CD14-positive monocyte (primary cell): ENCODE data around the gene AOPEP. TPM values are rescaled to one million over a fixed set of nuclear protein-coding genes. Genes with fewer than 3 reads are reported as not detected.

Experiments
- DNase-seq, 3 donors: peaks; one replicate each; pipeline ENCODE4 v3.0.0-alpha.2; 2011 to 2022
- H2AFZ ChIP-seq: 2 replicates; pipeline ENCODE4 v1.6.0; 2012; ENCODE audit warnings: mild to moderate bottlenecking, low read depth, low read length, inconsistent platforms; ENCODE audit not compliant: insufficient read depth, poor library complexity, severe bottlenecking
- H3K27ac ChIP-seq, 2 donors: 1 replicate in 1 of 2; 2 replicates in 1 of 2; pipeline ENCODE4 v1.5.1; 2012 to 2013; ENCODE audit warnings: low read length in 2 of 2, control low read depth in 1 of 2, inconsistent platforms in 1 of 2, low read depth in 1 of 2, mild to moderate bottlenecking in 1 of 2
- H3K27me3 ChIP-seq, 2 donors: one replicate each; pipeline versions ENCODE4 v1.6.0 to v1.6.1; 2011 to 2013; ENCODE audit warnings: low read length in 2 of 2; ENCODE audit not compliant: control insufficient read depth in 2 of 2, insufficient read depth in 2 of 2
- H3K36me3 ChIP-seq, 2 donors: replicated peaks in 1 of 2; 1 replicate in 1 of 2; 2 replicates in 1 of 2; pipeline versions ENCODE4 v1.5.1 to v1.6.1; 2012 to 2013; ENCODE audit warnings: low read length in 2 of 2, control low read depth in 1 of 2, inconsistent platforms in 1 of 2, mild to moderate bottlenecking in 1 of 2; ENCODE audit not compliant: insufficient read depth in 2 of 2, control insufficient read depth in 1 of 2
- H3K4me1 ChIP-seq, 2 donors: 1 replicate in 1 of 2; 2 replicates in 1 of 2; pipeline versions ENCODE4 v1.5.1 to v1.6.1; 2012 to 2013; ENCODE audit warnings: low read length in 2 of 2, control low read depth in 1 of 2, inconsistent platforms in 1 of 2, mild to moderate bottlenecking in 1 of 2, moderate library complexity in 1 of 2; ENCODE audit not compliant: insufficient read depth in 2 of 2, control insufficient read depth in 1 of 2
- H3K4me2 ChIP-seq: replicated peaks from 2 replicates; pipeline ENCODE3; 2012; ENCODE audit warnings: low read length, moderate library complexity, mild to moderate bottlenecking; ENCODE audit not compliant: poor library complexity, severe bottlenecking; ENCODE audit errors: extremely low read depth
- H3K4me3 ChIP-seq, 3 experiments: fragments of 200-600 bp in 1 of 3; sonication (generic) in 1 of 3; replicated peaks in 1 of 3; 1 replicate in 2 of 3; 2 replicates in 1 of 3; pipeline ENCODE4 v1.5.1; 2011 to 2013; ENCODE audit warnings: low read length in 3 of 3, mild to moderate bottlenecking in 3 of 3, control low read depth in 2 of 3, low read depth in 2 of 3, inconsistent platforms in 1 of 3, moderate library complexity in 1 of 3
- H3K79me2 ChIP-seq: 2 replicates; pipeline ENCODE4 v1.6.0; 2012; ENCODE audit warnings: mild to moderate bottlenecking, control low read depth, inconsistent platforms, low read length, moderate library complexity; ENCODE audit not compliant: insufficient read depth
- H3K9ac ChIP-seq: 2 replicates; pipeline ENCODE4 v1.6.0; 2017; ENCODE audit warnings: low read length, mild to moderate bottlenecking; ENCODE audit not compliant: insufficient read depth, poor library complexity, severe bottlenecking
- H3K9me3 ChIP-seq, 2 donors: replicated peaks in 1 of 2; 1 replicate in 1 of 2; 2 replicates in 1 of 2; pipeline versions ENCODE4 v1.5.1 to v1.6.1; 2012 to 2013; ENCODE audit warnings: low read length in 2 of 2, control low read depth in 1 of 2; ENCODE audit not compliant: control insufficient read depth in 1 of 2, insufficient read depth in 1 of 2
- H4K20me1 ChIP-seq: 2 replicates; pipeline ENCODE4 v1.6.0; 2012; ENCODE audit warnings: mild to moderate bottlenecking, low read length, control low read depth, moderate library complexity; ENCODE audit not compliant: insufficient read depth
- H3K27ac Mint-ChIP-seq, 7 donors: one replicate each; pipeline ENCODE4 v1.8.0; 2020; ENCODE audit warnings: mild to moderate bottlenecking in 7 of 7, mixed read lengths in 7 of 7, moderate library complexity in 6 of 7, inconsistent platforms in 2 of 7
- H3K27me3 Mint-ChIP-seq, 3 donors: one replicate each; pipeline ENCODE4 v1.8.0; 2021 to 2022; ENCODE audit warnings: low read depth in 3 of 3, mild to moderate bottlenecking in 3 of 3, mixed read lengths in 3 of 3, moderate library complexity in 3 of 3, inconsistent platforms in 1 of 3
- H3K36me3 Mint-ChIP-seq, 2 donors: one replicate each; pipeline ENCODE4 v1.8.0; 2020; ENCODE audit warnings: mixed read lengths in 2 of 2, inconsistent platforms in 1 of 2, mild to moderate bottlenecking in 1 of 2
- H3K4me1 Mint-ChIP-seq: one replicate; pipeline ENCODE4 v1.8.0; 2020; ENCODE audit warnings: mild to moderate bottlenecking, mixed read lengths
- H3K4me3 Mint-ChIP-seq, 2 donors: one replicate each; pipeline ENCODE4 v1.8.0; 2020; ENCODE audit warnings: mild to moderate bottlenecking in 2 of 2, mixed read lengths in 2 of 2, moderate library complexity in 1 of 2
- H3K9me3 Mint-ChIP-seq, 7 donors: one replicate each; pipeline ENCODE4 v1.8.0; 2020 to 2022; ENCODE audit warnings: mixed read lengths in 7 of 7, mild to moderate bottlenecking in 6 of 7, moderate library complexity in 6 of 7, inconsistent platforms in 2 of 7
- WGBS: methylation state at CpG from one replicate; pipeline ENCODE4 v1.1.5; 2013; ENCODE audit warnings: missing lambda C conversion rate; ENCODE audit not compliant: insufficient coverage; 5-methylcytosine and 5-hydroxymethylcytosine counted together
- intact Hi-C, 2 donors: fragments of 100-400 bp; cut with micrococcal nuclease; formaldehyde crosslinking; loops; one replicate each; pipeline versions ENCODE4 v1.15.0 to v1.15.1; 2023
- polyA plus RNA-seq, 3 donors: library from polyadenylated mRNA; depleted of rRNA in 1 of 3; unstranded in 2 of 3; stranded (reverse) in 1 of 3; fragments of 300-500 nt in 2 of 3; fragments of >200 nt in 1 of 3; fragmentation: Illumina TruSeq in 2 of 3; gene quantifications; 1 replicate in 2 of 3; 2 replicates in 1 of 3; pipeline ENCODE4 v1.2.3, GENCODE V29; 2012 to 2021
- TF ChIP-seq, protein P1 (sequence below): fragments of 200-600 bp; IDR thresholded peaks from one replicate; pipeline ENCODE4 v1.8.0; 2022; ENCODE audit warnings: antibody characterized with exemption, mild to moderate bottlenecking

AOPEP gene
- polyA plus RNA-seq, 3 donors = 3.0 to 4.1 (median 3.1) TPM

DNA sequence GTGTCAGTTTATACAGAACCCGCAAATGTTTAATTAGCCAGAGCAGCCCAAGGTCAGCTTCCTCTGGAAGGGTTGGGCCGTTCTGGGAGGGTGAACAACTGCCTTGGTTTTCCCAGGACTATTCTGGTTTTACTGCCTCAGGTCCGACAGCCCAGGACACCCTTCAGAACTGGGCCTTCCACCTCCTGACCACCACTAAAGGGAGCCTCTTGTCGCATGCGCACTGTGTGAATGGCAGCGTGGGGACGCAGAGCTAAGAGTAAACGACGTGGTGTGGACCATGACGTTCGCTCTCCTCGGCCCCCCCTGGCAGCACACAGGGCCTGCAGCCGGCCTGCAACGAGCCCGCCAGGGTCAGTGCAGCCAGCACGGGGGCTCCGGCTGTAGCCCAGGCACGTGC lies 376.1 kb downstream of the AOPEP start:
- Mint-ChIP-seq H3K27ac (no peak overlapping the region), H3K27me3 (no peaks in the 10 kb centered on the region), H3K9me3 (no peaks in the 10 kb centered on the region), H3K4me3 (no peak overlapping the region), H3K4me1 (no peaks in the 10 kb centered on the region), H3K36me3 (peaks cover 18 to 22% of the 10 kb centered on the region in 2 donors)
- Histone ChIP-seq H3K4me2 (no peak overlapping the region), H3K4me1 (no peaks in the 10 kb centered on the region), H3K36me3 (peaks cover 0 to 16% of the 10 kb centered on the region in 2 donors), H3K27me3 (no peaks in the 10 kb centered on the region), H3K79me2 (no peaks in the 10 kb centered on the region), H2AFZ (no peak overlapping the region), H4K20me1 (no peaks in the 10 kb centered on the region), H3K27ac (no peak overlapping the region), H3K9me3 (no peaks in the 10 kb centered on the region), H3K4me3 (no peak overlapping the region), H3K9ac (no peak overlapping the region)
- intact Hi-C loops = no loop called here
- 96% methylated on average over 18 of the region's 18 CpGs for WGBS
- TF ChIP-seq, protein P1, sequence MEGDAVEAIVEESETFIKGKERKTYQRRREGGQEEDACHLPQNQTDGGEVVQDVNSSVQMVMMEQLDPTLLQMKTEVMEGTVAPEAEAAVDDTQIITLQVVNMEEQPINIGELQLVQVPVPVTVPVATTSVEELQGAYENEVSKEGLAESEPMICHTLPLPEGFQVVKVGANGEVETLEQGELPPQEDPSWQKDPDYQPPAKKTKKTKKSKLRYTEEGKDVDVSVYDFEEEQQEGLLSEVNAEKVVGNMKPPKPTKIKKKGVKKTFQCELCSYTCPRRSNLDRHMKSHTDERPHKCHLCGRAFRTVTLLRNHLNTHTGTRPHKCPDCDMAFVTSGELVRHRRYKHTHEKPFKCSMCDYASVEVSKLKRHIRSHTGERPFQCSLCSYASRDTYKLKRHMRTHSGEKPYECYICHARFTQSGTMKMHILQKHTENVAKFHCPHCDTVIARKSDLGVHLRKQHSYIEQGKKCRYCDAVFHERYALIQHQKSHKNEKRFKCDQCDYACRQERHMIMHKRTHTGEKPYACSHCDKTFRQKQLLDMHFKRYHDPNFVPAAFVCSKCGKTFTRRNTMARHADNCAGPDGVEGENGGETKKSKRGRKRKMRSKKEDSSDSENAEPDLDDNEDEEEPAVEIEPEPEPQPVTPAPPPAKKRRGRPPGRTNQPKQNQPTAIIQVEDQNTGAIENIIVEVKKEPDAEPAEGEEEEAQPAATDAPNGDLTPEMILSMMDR = no peak
- DNase-seq = no peak

DNA sequence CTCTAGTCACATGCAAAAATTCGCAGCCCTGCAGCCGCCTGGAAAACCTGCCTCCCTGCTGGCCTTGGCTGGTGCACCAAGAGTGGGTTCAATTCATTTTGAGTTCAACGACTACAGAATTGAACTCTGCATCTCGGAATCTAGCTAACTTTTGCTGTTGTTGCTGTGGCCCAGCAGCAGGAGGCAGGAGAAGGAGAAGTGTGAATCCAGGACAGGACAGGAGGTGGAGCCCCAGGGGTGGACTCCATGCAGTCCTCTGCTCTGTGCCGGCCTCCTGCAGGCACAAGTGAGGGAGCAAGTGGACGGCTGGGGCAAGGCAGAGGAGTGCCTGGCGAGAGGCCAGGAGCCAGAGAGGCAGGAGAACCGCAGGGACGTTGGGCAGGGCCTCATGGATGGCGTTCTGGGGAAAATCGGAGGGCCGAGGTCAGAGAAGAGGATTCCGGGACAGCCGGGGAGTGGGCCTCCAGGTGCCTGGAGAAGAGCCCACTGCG lies 376.8 kb downstream of the AOPEP start:
- no peak for DNase-seq
- Mint-ChIP-seq H3K9me3 (no peaks in the 10 kb centered on the region), H3K27me3 (no peaks in the 10 kb centered on the region), H3K4me1 (no peaks in the 10 kb centered on the region), H3K4me3 (no peak overlapping the region), H3K27ac (no peak overlapping the region), H3K36me3 (peaks cover 18 to 20% of the 10 kb centered on the region in 2 donors)
- H3K79me2 ChIP-seq = no peaks in the 10 kb centered on the region
- no peaks in the 10 kb centered on the region for H3K9me3 ChIP-seq
- H3K4me1 ChIP-seq = no peaks in the 10 kb centered on the region
- no peak overlapping the region for H3K4me3 ChIP-seq
- TF ChIP-seq, protein P1 = no peak
- H3K27me3 ChIP-seq = no peaks in the 10 kb centered on the region
- H3K36me3 ChIP-seq = peaks cover 0 to 16% of the 10 kb centered on the region in 2 donors
- intact Hi-C loops = no loop called here
- H4K20me1 ChIP-seq = no peaks in the 10 kb centered on the region
- H3K27ac ChIP-seq = no peak overlapping the region
- H2AFZ ChIP-seq = no peak overlapping the region
- no peak overlapping the region for H3K4me2 ChIP-seq
- 95% methylated on average over 15 of the region's 15 CpGs for WGBS
- no peak overlapping the region for H3K9ac ChIP-seq
